K562 (cell line): ENCODE data around the gene COQ7. TPM values are rescaled to one million over a fixed set of nuclear protein-coding genes. Genes with fewer than 3 reads are reported as not detected.
A peak's percentile ranks its signal among the peaks of the same experiment; 100 is the strongest.

ENCODE experiments used
- ATAC-seq: fragments of 200-7000 bp; cut with Tn5 transposase; 3 replicates; pipeline ENCODE4 v1.9.1; 2020; ENCODE audit warnings: moderate library complexity
- BruUV-seq: library from RNA; stranded (reverse); fragments of 400-500 nt; replicated peaks from 2 replicates; lab custom pipeline; 2021; lab: Mats Ljungman, UMichigan
- CTCF ChIA-PET: fragments of 300-600 bp; formaldehyde crosslinking; extraction: SDS; loops from one replicate; lab custom pipeline; 2021; ENCODE audit warnings: low intra/inter-chr PET ratio; lab: Yijun Ruan, JAX
- POLR2A ChIA-PET: fragments of 300-600, 350-650 bp; sonication (Branson Sonifier 250); formaldehyde crosslinking; extraction: SDS; loops from one replicate; lab custom pipeline; 2021; ENCODE audit warnings: antibody characterized with exemption, inconsistent platforms; lab: Yijun Ruan, JAX
- DNase-seq, 4 experiments: peaks; one replicate each; pipeline versions ENCODE4 v3.0.0 to v3.0.0-alpha.2; 2011 to 2018; ENCODE audit warnings: low spot score in 3 of 4, mixed read lengths in 3 of 4; ENCODE audit errors: extremely low read depth in 1 of 4
- FAIRE-seq: peaks from 2 replicates; lab custom pipeline; 2011; peaks lifted over from hg19 to GRCh38; lab: Jason Lieb, UNC
- H2AFZ ChIP-seq: 2 replicates; pipeline ENCODE4 v1.6.0; 2011; ENCODE audit warnings: low read depth, low read length, control low read depth, inconsistent platforms
- H3K27ac ChIP-seq: fragments of 200-600 bp; 3 replicates; pipeline ENCODE4 v1.8.0; 2011; ENCODE audit warnings: low read depth, mild to moderate bottlenecking, control low read depth, inconsistent platforms, low read length, moderate library complexity, mixed read lengths; ENCODE audit errors: extremely low read depth
- H3K27me3 ChIP-seq, 2 experiments: fragments of 300-600 bp in 1 of 2; 2 replicates in 1 of 2; 3 replicates in 1 of 2; pipeline versions ENCODE4 v1.6.0 to v1.8.0; 2011; ENCODE audit warnings: inconsistent platforms in 2 of 2, low read length in 2 of 2, mild to moderate bottlenecking in 1 of 2, mixed read lengths in 1 of 2, moderate library complexity in 1 of 2; ENCODE audit not compliant: control insufficient read depth in 2 of 2, insufficient read depth in 2 of 2
- H3K36me3 ChIP-seq: fragments of 300-600 bp; 3 replicates; pipeline ENCODE4 v1.8.0; 2011; ENCODE audit warnings: mild to moderate bottlenecking, low read length, inconsistent platforms; ENCODE audit not compliant: control insufficient read depth, insufficient read depth
- H3K4me1 ChIP-seq, 2 experiments: fragments of 200-600 bp in 1 of 2; replicated peaks in 1 of 2; 2 replicates in 1 of 2; 3 replicates in 1 of 2; pipeline versions ENCODE4 v1.5.1 to v1.8.0; 2011; ENCODE audit warnings: inconsistent platforms in 2 of 2, low read length in 2 of 2, mild to moderate bottlenecking in 1 of 2, mixed read lengths in 1 of 2, moderate library complexity in 1 of 2; ENCODE audit not compliant: control insufficient read depth in 2 of 2, insufficient read depth in 2 of 2
- H3K4me2 ChIP-seq: 2 replicates; pipeline ENCODE4 v1.6.1; 2011; ENCODE audit warnings: low read length, control low read depth, inconsistent platforms, mixed read lengths; ENCODE audit not compliant: insufficient read depth
- H3K4me3 ChIP-seq: fragments of 200-600 bp; sonication (generic), shearing (Covaris generic); 2 replicates; pipeline ENCODE4 v1.5.1; 2016; ENCODE audit warnings: control low read depth, inconsistent platforms
- H3K79me2 ChIP-seq: fragments of 200-600 bp; 3 replicates; pipeline ENCODE4 v1.8.0; 2011; ENCODE audit warnings: low read length, inconsistent platforms; ENCODE audit not compliant: control insufficient read depth, insufficient read depth
- H3K9ac ChIP-seq, 2 experiments: 2 replicates each; pipeline versions ENCODE4 v1.6.0 to v1.6.1; 2011; ENCODE audit warnings: low read depth in 2 of 2, low read length in 2 of 2, control low read depth in 1 of 2, inconsistent platforms in 1 of 2, mild to moderate bottlenecking in 1 of 2, mixed read lengths in 1 of 2; ENCODE audit not compliant: insufficient read depth in 1 of 2
- H3K9me1 ChIP-seq: one replicate; pipeline ENCODE4 v1.6.0; 2011; ENCODE audit warnings: inconsistent platforms, mild to moderate bottlenecking, low read length, moderate library complexity; ENCODE audit not compliant: control insufficient read depth, insufficient read depth
- H3K9me3 ChIP-seq: replicated peaks from 2 replicates; pipeline ENCODE4 v1.5.1; 2011; ENCODE audit warnings: low read depth, low read length, inconsistent platforms; ENCODE audit not compliant: control insufficient read depth, insufficient read depth
- H4K20me1 ChIP-seq: replicated peaks from 2 replicates; pipeline ENCODE4 v1.6.1; 2011; ENCODE audit warnings: low read length, inconsistent platforms, mixed read lengths; ENCODE audit not compliant: control insufficient read depth, insufficient read depth
- ERF ChIP-seq: fragments of 450-650 bp; formaldehyde crosslinking; IDR thresholded peaks from 2 replicates; pipeline ENCODE4 v1.4.0; 2020; ENCODE audit warnings: mild to moderate bottlenecking, mixed read lengths
- REST ChIP-seq, 2 experiments: fragments of 450-650 bp; formaldehyde crosslinking in 1 of 2; IDR thresholded peaks; 2 replicates each; pipeline versions ENCODE4 v1.4.0 to v1.6.1; 2014 to 2020; ENCODE audit warnings: mild to moderate bottlenecking in 2 of 2, borderline replicate concordance in 1 of 2, low read depth in 1 of 2
- TCFL5 ChIP-seq: fragments of 250-450 bp; sonication (Bioruptor Pico); conservative IDR thresholded peaks from 2 replicates; pipeline ENCODE4 v1.6.1; 2021; ENCODE audit warnings: mild to moderate bottlenecking, moderate library complexity, matching md5 sums
- ZNF12 ChIP-seq: sonication (generic); formaldehyde crosslinking; IDR thresholded peaks from 2 replicates; pipeline ENCODE4 v1.4.0; 2020; ENCODE audit warnings: mild to moderate bottlenecking, missing genetic modification reagents
- WGBS: fragments of 100-300 bp; shearing (Covaris generic); methylation state at CpG from one replicate; pipeline ENCODE4 v1.1.6; 2016; ENCODE audit warnings: low coverage, mixed read lengths; ENCODE audit not compliant: insufficient coverage; ENCODE audit errors: missing lambda C conversion rate; 5-methylcytosine and 5-hydroxymethylcytosine counted together
- in situ Hi-C: fragments of 300-500 bp; cut with MboI; formaldehyde crosslinking; loops from 4 replicates; pipeline ENCODE4 v1.15.0; 2018; ENCODE audit warnings: inconsistent platforms, mixed read lengths
- intact Hi-C: fragments of 100-400 bp; cut with micrococcal nuclease; formaldehyde crosslinking; loops from 2 replicates; pipeline ENCODE4 v1.14.2; 2022
- polyA plus RNA-seq, 8 experiments: library from polyadenylated mRNA; depleted of rRNA in 4 of 8; stranded (reverse) in 5 of 8; unstranded in 3 of 8; fragments of >200 nt; fragmentation: Nextera tagmentation in 2 of 8; fragmentation: Illumina TruSeq in 1 of 8; extraction: Ambion mirVana in 2 of 8; extraction: Trizol in 1 of 8; gene quantifications; 2 replicates each; pipeline versions ENCODE4 v1.2.1 to v1.2.3, GENCODE V29; 2011 to 2014; ENCODE audit warnings: inconsistent platforms in 1 of 8, missing spikeins in 1 of 8
- total RNA-seq, 7 experiments: library from RNA; depleted of rRNA in 6 of 7; stranded (reverse); fragments of >200 nt in 6 of 7; fragmentation: Illumina TruSeq in 2 of 7; extraction: Trizol in 2 of 7; gene quantifications; 2 replicates each; pipeline versions ENCODE4 v1.2.1 to v1.2.3, GENCODE V29; 2011 to 2021; ENCODE audit warnings: low replicate concordance in 1 of 7

Gene COQ7
- total and polyA plus RNA-seq, 9 of the 15 experiments (the other 6 are each of a cell fraction or from before 2014, with no cell fraction given), result 2.3 to 26.1 (median 15.2) TPM

GRCh38 chr16:19021747-19022146 lies 45.7 kb upstream of the COQ7 start:
- CTCF ChIA-PET, result no interaction called here
- no peaks in the 10 kb centered on the region for H3K27me3 ChIP-seq
- no peak for FAIRE-seq

GRCh38 chr16:19027416-19027815 lies 40.0 kb upstream of the COQ7 start:
- ATAC-seq (no peak), DNase-seq (no peak), FAIRE-seq (no peak)
- no peak overlapping the region for H2AFZ ChIP-seq
- H3K79me2 ChIP-seq, result no peaks in the 10 kb centered on the region
- ChIA-PET CTCF (no interaction called here), POLR2A (no interaction called here)
- no peaks in the 10 kb centered on the region for H3K4me1 ChIP-seq
- no peaks in the 10 kb centered on the region for H4K20me1 ChIP-seq
- H3K36me3 ChIP-seq, result no peaks in the 10 kb centered on the region
- no peak overlapping the region for H3K9ac ChIP-seq
- H3K27ac ChIP-seq, result no peak overlapping the region
- no peak for TF ChIP-seq ERF (CRISPR knock-in tag)
- peak; percentile 43; the same call in 1 of the 2 replicates for TF ChIP-seq REST (IDR thresholded peaks at IDR 0.05; ENCODE audit: borderline replicate concordance)
- no peak for TF ChIP-seq REST (CRISPR knock-in tag; IDR thresholded peaks at IDR 0.05; ENCODE audit: low read depth)
- no TSS peak for BruUV-seq
- 19% methylated on average over 3 of the region's 3 CpGs for WGBS
- no peaks in the 10 kb centered on the region for H3K9me1 ChIP-seq
- H3K27me3 ChIP-seq, result no peaks in the 10 kb centered on the region; a peak in 1 of 5 replicates
- H3K9me3 ChIP-seq, result no peaks in the 10 kb centered on the region
- H3K4me2 ChIP-seq, result no peak overlapping the region
- H3K4me3 ChIP-seq, result no peak overlapping the region
- in situ Hi-C loops, result no loop called here
- intact Hi-C loops, result no loop called here

More at GRCh38 chr16:19021747-19022146, 45.7 kb upstream of the COQ7 start:
- no peak for DNase-seq
- TF ChIP-seq TCFL5 (CRISPR knock-in tag), result no peak
- peak; percentile 98 for TF ChIP-seq ZNF12 (CRISPR knock-in tag)
- no peaks in the 10 kb centered on the region for H4K20me1 ChIP-seq
- in situ Hi-C loops (no loop called here), intact Hi-C loops (no loop called here)
- H3K4me1 ChIP-seq, result no peaks in the 10 kb centered on the region
- no peaks in the 10 kb centered on the region for H3K9me1 ChIP-seq
- no peak overlapping the region for H3K9ac ChIP-seq
- no peak for ATAC-seq
- POLR2A ChIA-PET, result interaction anchor here (0.6 kb wide), 1 partner anchor 689 kb away, joined by 4 read pairs; no protein-coding TSS in a partner anchor
- H3K9me3 ChIP-seq, result no peaks in the 10 kb centered on the region
- WGBS, result 15% methylated on average over 4 of the region's 4 CpGs
- H3K4me2 ChIP-seq, result no peak overlapping the region
- no peak overlapping the region for H3K27ac ChIP-seq
- H3K79me2 ChIP-seq, result no peaks in the 10 kb centered on the region
- BruUV-seq, result no TSS peak
- H2AFZ ChIP-seq, result no peak overlapping the region
- no peaks in the 10 kb centered on the region for H3K36me3 ChIP-seq
- H3K4me3 ChIP-seq, result no peak overlapping the region
